H1 (cell line): ENCODE measurements around the gene ANKRD6. TPM values are rescaled to one million over a fixed set of nuclear protein-coding genes. Genes with fewer than 3 reads are reported as not detected.

Experiments used
- CTCF ChIA-PET: fragments of 300-600 bp; sonication (Branson Sonifier 250); formaldehyde crosslinking; loops from one replicate; lab custom pipeline; 2021; ENCODE audit not compliant: partially characterized antibody; lab: Charles Lee
- POLR2A ChIA-PET: fragments of 300-600 bp; sonication (Branson Sonifier 250); formaldehyde crosslinking; loops from one replicate; lab custom pipeline; 2021; ENCODE audit warnings: inconsistent platforms; ENCODE audit not compliant: partially characterized antibody; lab: Charles Lee
- DNase-seq, 2 experiments: peaks; one replicate each; pipeline versions ENCODE4 v3.0.0 to v3.0.0-alpha.2; 2010 to 2022; ENCODE audit warnings: low spot score in 2 of 2, low read depth in 1 of 2, mixed read lengths in 1 of 2
- FAIRE-seq: peaks from 2 replicates; lab custom pipeline; 2011; peaks lifted over from hg19 to GRCh38; lab: Jason Lieb, UNC
- H2AFZ ChIP-seq: 2 replicates; pipeline ENCODE4 v1.8.1; 2012; ENCODE audit warnings: low read length, inconsistent platforms
- H2AK5ac ChIP-seq: 2 replicates; pipeline ENCODE4 v1.6.1; 2013; ENCODE audit warnings: low read depth, low read length
- H2BK120ac ChIP-seq: replicated peaks from 2 replicates; pipeline ENCODE3; 2013; ENCODE audit warnings: low read depth, low read length, inconsistent platforms
- H2BK12ac ChIP-seq: 2 replicates; pipeline ENCODE4 v1.6.1; 2013; ENCODE audit warnings: low read depth, low read length
- H2BK15ac ChIP-seq: 2 replicates; pipeline ENCODE4 v1.6.1; 2013; ENCODE audit warnings: low read length
- H2BK20ac ChIP-seq: 2 replicates; pipeline ENCODE4 v1.6.1; 2013; ENCODE audit warnings: low read length
- H2BK5ac ChIP-seq: 2 replicates; pipeline ENCODE4 v1.6.1; 2013; ENCODE audit warnings: low read depth, low read length
- H3K14ac ChIP-seq: 2 replicates; pipeline ENCODE4 v1.6.1; 2013; ENCODE audit warnings: inconsistent platforms; ENCODE audit not compliant: insufficient read length
- H3K18ac ChIP-seq: 2 replicates; pipeline ENCODE4 v1.6.1; 2013; ENCODE audit warnings: low read length; ENCODE audit errors: extremely low read depth
- H3K23ac ChIP-seq: 2 replicates; pipeline ENCODE4 v1.6.1; 2013; ENCODE audit warnings: inconsistent platforms; ENCODE audit not compliant: insufficient read length
- H3K23me2 ChIP-seq: 2 replicates; pipeline ENCODE4 v1.6.1; 2013; ENCODE audit warnings: low read depth, low read length
- H3K27ac ChIP-seq: 2 replicates; pipeline ENCODE4 v1.6.1; 2011; ENCODE audit warnings: low read depth, low read length, inconsistent platforms
- H3K27me3 ChIP-seq, 4 experiments: replicated peaks in 1 of 4; 1 replicate in 1 of 4; 2 replicates in 3 of 4; pipeline versions ENCODE4 v1.6.1 to v1.8.1; 2011 to 2013; ENCODE audit warnings: low read length in 3 of 4, mild to moderate bottlenecking in 3 of 4, inconsistent platforms in 2 of 4, mixed read lengths in 2 of 4, moderate library complexity in 1 of 4; ENCODE audit not compliant: control insufficient read depth in 3 of 4, insufficient read depth in 3 of 4; ENCODE audit errors: extremely low read depth in 1 of 4
- H3K36me3 ChIP-seq, 4 experiments: 2 replicates each; pipeline versions ENCODE4 v1.6.1 to v1.8.1; 2011 to 2013; ENCODE audit warnings: mild to moderate bottlenecking in 4 of 4, low read length in 3 of 4, moderate library complexity in 2 of 4, control low read depth in 1 of 4, inconsistent platforms in 1 of 4; ENCODE audit not compliant: insufficient read depth in 4 of 4, control insufficient read depth in 2 of 4
- H3K4ac ChIP-seq: replicated peaks from 2 replicates; pipeline ENCODE3; 2013; ENCODE audit warnings: low read length, low read depth, mixed read lengths, inconsistent platforms; ENCODE audit not compliant: insufficient read length
- H3K4me1 ChIP-seq, 4 experiments: replicated peaks in 1 of 4; 1 replicate in 1 of 4; 2 replicates in 3 of 4; pipeline versions ENCODE4 v1.6.1 to v1.8.1; 2011 to 2013; ENCODE audit warnings: low read length in 3 of 4, inconsistent platforms in 2 of 4, mixed read lengths in 1 of 4; ENCODE audit not compliant: insufficient read depth in 4 of 4, control insufficient read depth in 3 of 4
- H3K4me2 ChIP-seq, 2 experiments: 2 replicates each; pipeline versions ENCODE4 v1.6.1 to v1.8.1; 2011 to 2013; ENCODE audit warnings: low read depth in 2 of 2, low read length in 2 of 2, control low read depth in 1 of 2, inconsistent platforms in 1 of 2, mild to moderate bottlenecking in 1 of 2; ENCODE audit not compliant: insufficient read depth in 1 of 2
- H3K4me3 ChIP-seq, 4 experiments: fragments of 200-600, 300-600 bp in 1 of 4; sonication (generic), shearing (Covaris generic), sonication (Bioruptor Twin) in 1 of 4; 2 replicates each; pipeline versions ENCODE4 v1.5.1 to v1.8.1; 2011 to 2016; ENCODE audit warnings: low read length in 4 of 4, low read depth in 3 of 4, control low read depth in 2 of 4, inconsistent platforms in 2 of 4, mild to moderate bottlenecking in 2 of 4, mixed read lengths in 1 of 4, moderate library complexity in 1 of 4; ENCODE audit not compliant: insufficient read depth in 2 of 4; ENCODE audit errors: extremely low read depth in 1 of 4
- H3K56ac ChIP-seq: replicated peaks from 2 replicates; pipeline ENCODE3; 2013; ENCODE audit warnings: low read depth, mild to moderate bottlenecking, mixed read lengths, low read length, inconsistent platforms; ENCODE audit not compliant: insufficient read length
- H3K79me1 ChIP-seq: 2 replicates; pipeline ENCODE4 v1.6.1; 2013; ENCODE audit warnings: low read depth, low read length, control low read depth
- H3K79me2 ChIP-seq, 2 experiments: 2 replicates each; pipeline versions ENCODE4 v1.6.1 to v1.8.1; 2012 to 2013; ENCODE audit warnings: low read length in 2 of 2, mild to moderate bottlenecking in 2 of 2, inconsistent platforms in 1 of 2; ENCODE audit not compliant: insufficient read depth in 2 of 2, control insufficient read depth in 1 of 2
- H3K9ac ChIP-seq, 4 experiments: replicated peaks in 1 of 4; 1 replicate in 1 of 4; 2 replicates in 3 of 4; pipeline versions ENCODE4 v1.6.1 to v1.8.1; 2011 to 2013; ENCODE audit warnings: low read depth in 3 of 4, low read length in 3 of 4, control low read depth in 2 of 4, mild to moderate bottlenecking in 2 of 4, moderate library complexity in 2 of 4, inconsistent platforms in 1 of 4; ENCODE audit errors: extremely low read depth in 1 of 4
- H3K9me3 ChIP-seq, 2 experiments: 2 replicates each; pipeline versions ENCODE4 v1.6.1 to v1.8.1; 2012 to 2013; ENCODE audit warnings: mild to moderate bottlenecking in 2 of 2, moderate library complexity in 2 of 2, control low read depth in 1 of 2, inconsistent platforms in 1 of 2, low read depth in 1 of 2, low read length in 1 of 2, mixed read lengths in 1 of 2; ENCODE audit not compliant: insufficient read depth in 2 of 2
- H4K20me1 ChIP-seq, 2 experiments: replicated peaks in 1 of 2; 2 replicates each; pipeline versions ENCODE3 to v1.8.1; 2011 to 2013; ENCODE audit warnings: inconsistent platforms in 2 of 2, low read length in 2 of 2, mild to moderate bottlenecking in 1 of 2; ENCODE audit not compliant: insufficient read depth in 2 of 2, control insufficient read depth in 1 of 2
- H4K5ac ChIP-seq: 2 replicates; pipeline ENCODE4 v1.6.1; 2013; ENCODE audit warnings: low read length, low read depth, mixed read lengths, inconsistent platforms; ENCODE audit not compliant: insufficient read length
- H4K8ac ChIP-seq: 2 replicates; pipeline ENCODE4 v1.8.0; 2013; ENCODE audit warnings: mild to moderate bottlenecking, moderate library complexity, low read length, inconsistent platforms; ENCODE audit not compliant: insufficient read depth; ENCODE audit errors: extremely low read depth
- H4K91ac ChIP-seq: replicated peaks from 2 replicates; pipeline ENCODE3; 2013; ENCODE audit warnings: low read length, mixed read lengths, inconsistent platforms; ENCODE audit not compliant: insufficient read length
- EGR1 ChIP-seq: IDR thresholded peaks from 2 replicates; pipeline ENCODE4 v1.6.1; 2011; ENCODE audit warnings: low read depth, low read length, borderline replicate concordance
- HDAC2 ChIP-seq, 2 experiments: fragments of 300-600 bp in 1 of 2; sonication (generic) in 1 of 2; IDR thresholded peaks; 2 replicates each; pipeline ENCODE4 v1.6.1; 2011 to 2012; ENCODE audit warnings: low read depth in 2 of 2, low read length in 2 of 2, mild to moderate bottlenecking in 2 of 2, moderate library complexity in 2 of 2, borderline replicate concordance in 1 of 2, inconsistent platforms in 1 of 2
- NANOG ChIP-seq: IDR thresholded peaks from 2 replicates; pipeline ENCODE4 v1.6.1; 2011; ENCODE audit warnings: low read length, low read depth, mild to moderate bottlenecking, inconsistent platforms; ENCODE audit not compliant: insufficient read depth, poor library complexity, severe bottlenecking
- RFX5 ChIP-seq: IDR thresholded peaks from 2 replicates; pipeline ENCODE4 v1.6.1; 2011; ENCODE audit warnings: low read depth, low read length, improper control_type of control experiment, borderline replicate concordance
- SIRT6 ChIP-seq: IDR thresholded peaks from one replicate; pipeline ENCODE4 v1.7.1; 2012; ENCODE audit warnings: low read length, inconsistent platforms
- SUZ12 ChIP-seq: fragments of 200-600 bp; sonication (generic); IDR thresholded peaks from 2 replicates; pipeline ENCODE4 v1.6.1; 2012; ENCODE audit warnings: mild to moderate bottlenecking, inconsistent platforms, low read length, moderate library complexity, mixed read lengths
- TAF1 ChIP-seq: IDR thresholded peaks from 2 replicates; pipeline ENCODE4 v1.6.1; 2011; ENCODE audit warnings: mild to moderate bottlenecking, low read depth, low read length
- WGBS, 2 experiments: shearing (Covaris generic) in 1 of 2; methylation state at CpG; one replicate each; pipeline versions ENCODE4 v1.1.6 to v1.1.7; 2013 to 2015; ENCODE audit warnings: low lambda C conversion rate in 2 of 2, mixed read lengths in 2 of 2, inconsistent platforms in 1 of 2, low coverage in 1 of 2, missing lambda C conversion rate in 1 of 2; ENCODE audit not compliant: insufficient replicate concordance in 2 of 2, insufficient coverage in 1 of 2, insufficient read length in 1 of 2; ENCODE audit errors: extremely low coverage in 1 of 2, missing lambda C conversion rate in 1 of 2; 5-methylcytosine and 5-hydroxymethylcytosine counted together
- polyA plus RNA-seq, 7 experiments: library from polyadenylated mRNA; depleted of rRNA in 3 of 7; stranded (reverse) in 5 of 7; unstranded in 2 of 7; fragments of >200 nt in 5 of 7; fragments of 200-250 nt in 2 of 7; gene quantifications; 1 replicate in 5 of 7; 2 replicates in 1 of 7; 4 replicates in 1 of 7; pipeline versions ENCODE4 v1.2.1 to v1.2.3, GENCODE V29; 2011 to 2013; ENCODE audit warnings: missing spikeins in 2 of 7, mixed read lengths in 2 of 7
- total RNA-seq: library from RNA; stranded (reverse); fragmentation: NEBNext Ultra II Directional; extraction: Animal tissue kit (Norgen Biotek cat#: 25700); gene quantifications from 2 replicates; pipeline ENCODE4 v1.2.1, GENCODE V29; 2021
- TF ChIP-seq, protein P1 (sequence below): IDR thresholded peaks from 2 replicates; pipeline ENCODE4 v1.6.1; 2012; ENCODE audit warnings: low read length, inconsistent platforms

ANKRD6 gene
- total and polyA plus RNA-seq, 2 of the 8 experiments (the other 6 are each of a cell fraction or from before 2014, with no cell fraction given), result 5.9 to 12.8 TPM

DNA sequence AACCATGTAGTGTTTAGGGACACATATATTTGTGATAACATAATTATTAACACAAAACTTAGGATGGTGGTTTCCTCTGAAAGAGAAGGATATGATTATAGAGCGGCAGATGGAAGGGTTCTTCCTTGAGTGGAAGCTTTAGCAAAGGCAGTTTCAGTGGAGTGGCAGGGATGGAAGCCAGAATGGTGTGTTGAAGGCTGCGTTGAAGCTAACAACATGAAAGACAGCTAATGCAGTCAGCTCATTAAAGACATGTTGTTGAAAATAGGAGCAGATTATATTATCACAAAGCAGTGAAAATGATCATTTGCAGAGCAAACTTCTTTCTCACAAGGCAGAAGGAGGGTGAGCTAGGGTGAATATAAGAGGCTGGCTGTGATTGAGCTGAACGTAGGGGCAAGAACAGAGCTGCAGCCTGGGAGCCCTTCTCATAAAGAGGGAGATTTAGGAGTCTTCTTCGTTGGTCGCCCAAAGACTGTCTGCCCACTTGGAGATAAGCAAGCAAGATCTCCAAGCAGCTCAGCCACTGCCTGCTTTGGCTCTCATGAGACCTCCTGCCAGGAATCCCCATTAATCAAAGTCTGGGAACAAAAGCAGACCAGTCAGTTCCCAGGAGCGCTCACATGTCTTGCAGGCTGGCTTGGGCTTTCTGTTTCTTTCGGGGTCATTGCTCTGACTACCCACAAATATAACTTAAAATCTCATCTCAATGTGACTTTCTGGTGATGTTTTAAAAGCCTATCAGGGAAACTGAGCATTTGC lies 2.6 kb upstream of the ANKRD6 start:
- Histone ChIP-seq H3K4me1 (peaks cover 0 to 6% (median 2%) of the 10 kb centered on the region in 4 experiments; a peak in 3 of 7 replicates), H4K91ac (no peak overlapping the region), H4K20me1 (no peaks in the 10 kb centered on the region), H3K79me1 (no peaks in the 10 kb centered on the region), H3K23ac (no peak overlapping the region), H3K79me2 (no peaks in the 10 kb centered on the region), H3K23me2 (peaks cover 3% of the 10 kb centered on the region; the same call in 1 of the 2 replicates), H3K36me3 (no peaks in the 10 kb centered on the region), H2BK12ac (no peak overlapping the region), H2BK15ac (no peak overlapping the region), H2BK120ac (no peak overlapping the region), H3K9ac (no peak overlapping the region), H3K4me2 (0 out of 4 replicates have a peak overlapping the region, but pooled peaks of 1 of the 2 experiments have one; percentile 5)
- WGBS, 2 experiments, result 81% methylated on average over 7 of the region's 7 CpGs; no CpG with 5 or more reads in 1 of the 2 experiments
- no peak for FAIRE-seq
- no peak for TF ChIP-seq SUZ12
- TF ChIP-seq NANOG, result peak; percentile 27
- no peak for TF ChIP-seq HDAC2 (IDR thresholded peaks at IDR 0.05; ENCODE audit: borderline replicate concordance in 1 of 2, low read depth in 2 of 2, low read length in 2 of 2)
- TF ChIP-seq SIRT6, result no peak
- TF ChIP-seq, protein P1, sequence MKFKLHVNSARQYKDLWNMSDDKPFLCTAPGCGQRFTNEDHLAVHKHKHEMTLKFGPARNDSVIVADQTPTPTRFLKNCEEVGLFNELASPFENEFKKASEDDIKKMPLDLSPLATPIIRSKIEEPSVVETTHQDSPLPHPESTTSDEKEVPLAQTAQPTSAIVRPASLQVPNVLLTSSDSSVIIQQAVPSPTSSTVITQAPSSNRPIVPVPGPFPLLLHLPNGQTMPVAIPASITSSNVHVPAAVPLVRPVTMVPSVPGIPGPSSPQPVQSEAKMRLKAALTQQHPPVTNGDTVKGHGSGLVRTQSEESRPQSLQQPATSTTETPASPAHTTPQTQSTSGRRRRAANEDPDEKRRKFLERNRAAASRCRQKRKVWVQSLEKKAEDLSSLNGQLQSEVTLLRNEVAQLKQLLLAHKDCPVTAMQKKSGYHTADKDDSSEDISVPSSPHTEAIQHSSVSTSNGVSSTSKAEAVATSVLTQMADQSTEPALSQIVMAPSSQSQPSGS, result no peak
- no peak for TF ChIP-seq EGR1
- TF ChIP-seq TAF1, result no peak
- no peak for TF ChIP-seq RFX5
- TF ChIP-seq, all 59 proteins: peak for 1
- H3K56ac ChIP-seq, result no peak overlapping the region
- H3K27ac ChIP-seq, result no peak overlapping the region
- POLR2A ChIA-PET, result interaction anchor here (1.5 kb wide), 1 partner anchor 209 kb away, joined by 6 read pairs; the partner anchor contains the start of gene LYRM2
- H3K18ac ChIP-seq, result no peak overlapping the region
- no peak overlapping the region for H2AK5ac ChIP-seq
- H2BK20ac ChIP-seq, result no peak overlapping the region
- H3K4ac ChIP-seq, result no peak overlapping the region
- H2BK5ac ChIP-seq, result no peak overlapping the region
- CTCF ChIA-PET, result interaction anchor here (0.7 to 8.5 kb wide), 20 partner anchors 8 to 208 kb away, joined by 3 to 183 read pairs (median 6); partner anchors contain the start of gene LYRM2
- DNase-seq, result no peak
- H4K5ac ChIP-seq, result no peak overlapping the region
- no peak overlapping the region for H3K4me3 ChIP-seq
- no peaks in the 10 kb centered on the region for H3K9me3 ChIP-seq
- peaks cover 0 to 16% (median 6%) of the 10 kb centered on the region in 4 experiments; a peak in 5 of 7 replicates for H3K27me3 ChIP-seq
- no peak overlapping the region for H4K8ac ChIP-seq
- peak overlapping the region; percentile 94 for H2AFZ ChIP-seq
- H3K14ac ChIP-seq, result no peak overlapping the region
